Fibroblast of pulmonary artery (primary cell): ENCODE results near the gene WDR59.
"Not testable (repeated sequence)": the region's sequence is repeated elsewhere in the genome, so short reads cannot be mapped to it uniquely, and the experiment has no call there.

Experiments
- DNase-seq: peaks from one replicate; pipeline ENCODE4 v3.0.0-alpha.2; 2010; ENCODE audit warnings: low read depth
- H3K4me3 ChIP-seq: replicated peaks from 2 replicates; pipeline ENCODE4 v1.5.1; 2011; ENCODE audit warnings: low read depth, mild to moderate bottlenecking, control low read depth, low read length, moderate library complexity
- TF ChIP-seq, protein P1 (sequence below): IDR thresholded peaks from 2 replicates; pipeline ENCODE4 v1.5.1; 2011; ENCODE audit warnings: mild to moderate bottlenecking, control low read depth, low read length, inconsistent platforms; ENCODE audit errors: missing control alignments

The WDR59 gene

DNA sequence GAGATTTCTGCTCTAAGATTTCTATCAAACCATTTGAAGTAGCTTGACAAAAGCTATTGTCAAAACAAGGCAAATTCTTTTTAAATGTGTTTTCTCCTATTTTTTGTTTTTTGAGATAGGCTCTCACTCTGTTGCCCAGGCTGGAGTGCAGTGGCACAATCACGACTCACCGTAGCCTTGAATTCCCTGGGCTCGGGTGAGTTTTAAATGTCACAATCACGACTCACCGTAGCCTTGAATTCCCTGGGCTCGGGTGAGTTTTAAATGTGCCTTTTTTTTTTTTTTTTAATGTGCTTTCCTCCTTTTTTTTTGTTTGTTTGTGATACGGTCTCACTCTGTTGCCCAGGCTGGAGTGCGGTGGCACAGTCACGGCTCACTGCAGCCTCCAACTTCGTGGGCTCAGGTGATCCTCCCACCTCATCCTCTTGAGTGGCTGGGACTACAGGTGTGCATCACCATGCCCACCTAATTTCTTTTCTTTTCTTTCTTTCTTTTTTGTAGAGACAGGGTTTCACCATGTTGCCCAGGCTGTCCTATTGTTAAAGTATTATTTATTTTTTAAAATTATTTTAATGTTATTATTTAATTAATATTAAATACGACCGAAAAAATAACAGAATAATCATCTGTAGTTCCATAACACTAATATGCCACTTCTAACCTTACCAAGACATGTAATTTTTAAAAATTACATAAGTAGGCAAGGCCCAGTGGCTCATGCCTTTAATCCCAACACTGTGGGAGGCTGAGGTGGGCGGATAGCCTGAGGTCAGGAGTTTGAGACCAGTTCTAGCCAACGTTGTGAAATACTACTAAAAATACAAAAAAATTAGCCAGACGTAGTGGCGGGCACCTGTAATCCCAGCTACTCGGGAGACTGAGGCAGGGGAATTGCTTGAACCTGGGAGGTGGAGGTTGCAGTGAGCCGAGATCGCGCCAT is 140.6 kb downstream of the WDR59 start:
- DNase-seq = no peak
- no peak overlapping the region for H3K4me3 ChIP-seq
- TF ChIP-seq, protein P1, sequence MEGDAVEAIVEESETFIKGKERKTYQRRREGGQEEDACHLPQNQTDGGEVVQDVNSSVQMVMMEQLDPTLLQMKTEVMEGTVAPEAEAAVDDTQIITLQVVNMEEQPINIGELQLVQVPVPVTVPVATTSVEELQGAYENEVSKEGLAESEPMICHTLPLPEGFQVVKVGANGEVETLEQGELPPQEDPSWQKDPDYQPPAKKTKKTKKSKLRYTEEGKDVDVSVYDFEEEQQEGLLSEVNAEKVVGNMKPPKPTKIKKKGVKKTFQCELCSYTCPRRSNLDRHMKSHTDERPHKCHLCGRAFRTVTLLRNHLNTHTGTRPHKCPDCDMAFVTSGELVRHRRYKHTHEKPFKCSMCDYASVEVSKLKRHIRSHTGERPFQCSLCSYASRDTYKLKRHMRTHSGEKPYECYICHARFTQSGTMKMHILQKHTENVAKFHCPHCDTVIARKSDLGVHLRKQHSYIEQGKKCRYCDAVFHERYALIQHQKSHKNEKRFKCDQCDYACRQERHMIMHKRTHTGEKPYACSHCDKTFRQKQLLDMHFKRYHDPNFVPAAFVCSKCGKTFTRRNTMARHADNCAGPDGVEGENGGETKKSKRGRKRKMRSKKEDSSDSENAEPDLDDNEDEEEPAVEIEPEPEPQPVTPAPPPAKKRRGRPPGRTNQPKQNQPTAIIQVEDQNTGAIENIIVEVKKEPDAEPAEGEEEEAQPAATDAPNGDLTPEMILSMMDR = no peak

DNA sequence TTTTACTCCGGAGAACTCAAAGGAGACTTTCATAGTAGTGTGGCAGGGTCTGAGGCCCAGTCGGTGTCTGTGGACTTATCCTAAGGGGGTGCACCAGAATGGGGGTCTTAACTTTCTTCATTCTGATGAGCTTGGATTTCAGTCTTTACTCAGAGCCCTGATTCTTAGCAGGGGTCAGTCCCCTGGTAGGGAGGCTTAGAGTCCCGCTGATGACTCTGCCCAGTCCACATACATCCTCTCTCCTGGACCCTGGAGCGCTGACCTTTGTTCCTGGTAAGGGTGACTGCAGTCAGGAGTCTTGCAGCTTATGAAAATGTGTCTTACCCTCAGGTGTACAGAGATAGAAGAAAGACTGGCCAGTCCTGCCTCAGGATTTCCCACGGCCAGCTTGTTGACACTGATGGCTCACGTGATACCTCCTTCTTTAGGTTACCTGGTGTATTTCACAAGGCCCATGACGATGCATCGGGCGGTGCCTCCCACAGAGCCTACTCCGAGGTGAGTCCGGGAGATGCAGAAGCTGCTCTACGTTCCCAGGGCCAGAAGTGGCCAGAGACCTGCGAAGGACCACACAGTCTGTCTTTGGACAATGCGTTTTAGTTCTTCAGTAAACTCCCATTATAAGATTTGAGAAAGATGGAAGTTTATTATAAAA is 141.4 kb downstream of the WDR59 start:
- not testable (repeated sequence) for H3K4me3 ChIP-seq, DNase-seq

DNA sequence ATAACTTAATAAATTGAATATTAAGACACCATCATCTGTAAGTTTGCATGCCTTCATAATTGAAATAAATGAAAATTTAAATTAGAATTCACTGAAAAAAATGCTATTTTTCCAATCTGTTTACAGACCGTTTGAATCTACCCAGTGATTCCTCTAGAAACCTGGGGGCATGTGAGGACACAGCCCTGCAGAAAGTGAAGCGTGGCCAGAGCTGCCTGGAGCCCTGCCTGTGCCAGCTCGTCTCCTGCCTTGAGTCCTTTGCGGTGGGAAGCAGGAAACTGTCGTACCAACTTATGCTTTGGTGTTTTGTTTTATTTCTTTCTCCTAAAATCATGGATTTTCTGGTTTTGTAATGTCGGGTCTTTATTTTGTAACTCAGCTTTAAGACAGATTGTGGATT is 142.5 kb downstream of the WDR59 start:
- no peak overlapping the region for H3K4me3 ChIP-seq
- DNase-seq = no peak
- TF ChIP-seq, protein P1 = no peak

DNA sequence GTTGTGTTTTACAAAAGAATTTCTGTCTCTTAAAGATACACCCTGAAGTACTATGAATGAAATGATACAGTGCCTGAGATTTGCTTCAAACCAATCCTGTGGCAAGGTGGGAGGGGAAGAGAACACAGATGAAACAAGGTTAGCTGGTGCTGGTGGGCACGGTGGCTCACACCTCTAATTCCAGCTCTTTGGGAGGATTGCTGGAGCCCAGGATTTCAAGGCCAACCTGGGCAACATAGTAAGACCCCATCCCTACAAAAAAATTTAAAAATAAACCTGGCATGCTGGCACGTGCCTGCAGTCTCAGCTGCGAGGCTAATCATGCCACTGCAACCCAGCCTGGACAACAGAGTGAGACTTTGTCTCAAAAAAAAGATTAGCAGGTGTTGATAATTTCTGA is 143.0 kb downstream of the WDR59 start:
- TF ChIP-seq, protein P1 = no peak
- no peak for DNase-seq

DNA sequence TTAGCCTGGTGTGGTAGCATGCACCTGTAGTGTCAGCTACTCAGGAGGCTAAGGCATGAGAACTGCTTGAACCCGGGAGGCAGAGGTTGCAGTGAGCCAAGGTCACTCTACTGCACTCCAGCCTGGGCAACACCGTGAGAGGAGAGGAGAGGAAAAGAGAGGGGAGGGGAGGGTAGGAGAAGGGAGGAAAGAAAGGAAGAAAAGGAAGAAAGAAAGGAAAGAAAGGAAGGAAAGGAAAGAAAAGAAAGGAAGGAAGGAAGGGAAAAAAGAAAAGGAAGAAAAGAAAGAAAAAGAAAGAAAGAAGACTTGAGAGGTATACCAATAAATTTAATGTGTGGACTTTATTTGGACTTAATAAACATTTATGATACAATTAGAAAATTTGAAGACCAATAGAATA is 143.5 kb downstream of the WDR59 start:
- TF ChIP-seq, protein P1 = no peak
- DNase-seq = no peak
- no peak overlapping the region for H3K4me3 ChIP-seq

More for the DNA sequence above, 143.0 kb downstream of the WDR59 start:
- H3K4me3 ChIP-seq = no peak overlapping the region

DNA sequence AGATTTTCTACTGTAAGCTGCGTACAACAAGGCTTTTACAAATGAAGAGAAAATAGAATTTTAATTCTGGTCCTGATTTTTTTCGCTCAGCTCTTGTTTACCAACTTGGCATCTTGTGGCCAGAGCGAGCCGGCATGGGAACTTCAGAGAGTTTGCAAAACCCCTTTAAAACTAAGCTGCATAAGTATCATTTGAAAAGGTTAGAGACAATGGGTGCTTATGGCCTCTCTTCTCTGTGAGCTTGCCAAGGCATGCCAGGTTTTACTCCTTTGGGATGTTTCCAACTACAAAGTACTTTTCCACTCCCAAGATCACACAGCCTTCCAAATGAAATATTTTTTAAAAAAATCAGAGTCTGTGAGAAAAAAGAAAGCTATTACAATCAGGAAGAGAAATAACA is 147.9 kb downstream of the WDR59 start:
- TF ChIP-seq, protein P1 = no peak
- no peak for DNase-seq
- H3K4me3 ChIP-seq = no peak overlapping the region

DNA sequence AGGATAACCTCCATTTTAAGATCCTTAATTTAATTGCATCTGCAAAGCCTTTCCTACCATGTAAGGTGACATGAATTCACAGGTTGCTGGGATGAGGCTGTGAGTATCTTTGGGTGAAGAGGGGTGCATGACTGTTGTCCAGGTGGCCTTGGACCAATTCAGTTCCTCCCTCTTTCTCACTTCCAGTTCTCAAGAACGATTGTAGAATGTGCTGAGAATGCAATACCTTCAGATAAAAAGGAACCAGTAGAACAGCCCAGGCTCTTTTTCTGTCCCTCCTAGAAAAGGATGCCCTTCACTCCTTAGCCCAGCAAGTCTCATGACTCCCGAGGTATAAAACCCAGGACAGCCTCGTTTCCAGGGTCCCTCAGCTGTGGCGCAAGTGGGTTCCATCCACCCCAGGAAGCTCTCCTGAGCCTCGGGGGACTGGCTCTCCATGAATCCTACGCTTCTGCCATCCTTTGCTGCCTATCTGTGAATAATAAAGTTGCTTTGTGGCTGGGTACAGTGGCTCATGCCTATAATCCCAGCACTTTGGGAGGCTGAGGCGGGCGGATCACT is 148.7 kb downstream of the WDR59 start:
- no peak overlapping the region for H3K4me3 ChIP-seq
- DNase-seq = no peak
- TF ChIP-seq, protein P1 = no peak
